Chondrocyte (in vitro differentiated cells): ENCODE measurements around the gene RNF169. TPM values are rescaled to one million over a fixed set of nuclear protein-coding genes. Genes with fewer than 3 reads are reported as not detected.

ENCODE experiments used
- DNase-seq: peaks from one replicate; pipeline ENCODE4 v3.0.0; 2021; ENCODE audit warnings: mixed read lengths, low spot score
- H3K27ac Mint-ChIP-seq: one replicate; pipeline ENCODE4 v1.8.0; 2021; ENCODE audit warnings: mild to moderate bottlenecking, moderate library complexity, mixed read lengths; ENCODE audit not compliant: unreplicated experiment
- H3K27me3 Mint-ChIP-seq: 2 replicates; pipeline ENCODE4 v1.8.0; 2021; ENCODE audit warnings: low read depth, mixed read lengths
- H3K36me3 Mint-ChIP-seq: 2 replicates; pipeline ENCODE4 v1.8.0; 2021; ENCODE audit warnings: low read depth, mixed read lengths
- H3K4me1 Mint-ChIP-seq: 2 replicates; pipeline ENCODE4 v1.8.0; 2021; ENCODE audit warnings: low read depth, mild to moderate bottlenecking, mixed read lengths
- H3K4me3 Mint-ChIP-seq: one replicate; pipeline ENCODE4 v1.8.0; 2021; ENCODE audit warnings: mild to moderate bottlenecking, moderate library complexity, mixed read lengths; ENCODE audit not compliant: unreplicated experiment
- H3K9me3 Mint-ChIP-seq: 2 replicates; pipeline ENCODE4 v1.8.0; 2021; ENCODE audit warnings: low read depth, mixed read lengths
- total RNA-seq: library from RNA; stranded (reverse); gene quantifications from 3 replicates; pipeline ENCODE4 v1.2.1, GENCODE V29; 2021
- TF ChIP-seq, protein P1 (sequence below): fragments of 200-600 bp; sonication (generic); IDR thresholded peaks from 2 replicates; pipeline ENCODE4 v1.5.0; 2021; ENCODE audit warnings: antibody characterized with exemption, mild to moderate bottlenecking, moderate library complexity

Gene RNF169
- total RNA-seq, 1 donor from 2014 or later: 13.1 TPM

DNA sequence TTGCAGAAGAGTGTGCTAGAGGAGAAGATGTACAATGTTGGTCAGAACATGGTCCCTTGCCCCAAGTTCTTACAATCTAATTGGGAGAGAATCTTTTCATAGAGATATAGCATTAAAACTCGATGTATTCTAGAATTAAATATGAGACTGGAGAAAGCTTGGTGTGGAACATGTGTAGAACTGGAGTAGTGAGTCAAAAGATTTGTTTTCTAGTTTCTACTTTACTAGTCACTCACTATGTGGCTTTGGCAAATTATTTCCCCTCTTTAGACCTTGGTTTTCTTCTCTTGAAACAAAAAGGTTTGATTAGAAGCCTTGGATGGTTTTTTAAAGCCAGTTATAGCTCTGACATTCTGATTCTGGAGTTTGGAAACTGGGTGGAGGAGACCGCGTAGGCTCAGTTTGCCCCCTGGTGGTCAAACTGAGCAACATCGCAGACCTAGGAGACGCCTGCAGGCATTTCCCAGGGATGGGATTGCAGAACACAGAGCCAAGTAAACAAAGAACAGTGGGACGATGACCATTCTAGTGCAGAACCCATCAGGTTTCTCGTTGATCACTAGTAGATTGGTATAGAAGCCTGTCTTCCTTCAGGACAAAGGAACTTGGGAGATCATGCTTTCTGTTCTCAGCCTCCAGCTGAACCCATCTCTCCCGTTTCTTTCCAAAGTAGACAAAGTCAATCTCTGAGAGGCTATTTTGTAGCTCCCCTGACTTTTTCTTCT is 8.9 kb upstream of the RNF169 start:
- H3K27ac Mint-ChIP-seq: no peak overlapping the region
- TF ChIP-seq, protein P1, sequence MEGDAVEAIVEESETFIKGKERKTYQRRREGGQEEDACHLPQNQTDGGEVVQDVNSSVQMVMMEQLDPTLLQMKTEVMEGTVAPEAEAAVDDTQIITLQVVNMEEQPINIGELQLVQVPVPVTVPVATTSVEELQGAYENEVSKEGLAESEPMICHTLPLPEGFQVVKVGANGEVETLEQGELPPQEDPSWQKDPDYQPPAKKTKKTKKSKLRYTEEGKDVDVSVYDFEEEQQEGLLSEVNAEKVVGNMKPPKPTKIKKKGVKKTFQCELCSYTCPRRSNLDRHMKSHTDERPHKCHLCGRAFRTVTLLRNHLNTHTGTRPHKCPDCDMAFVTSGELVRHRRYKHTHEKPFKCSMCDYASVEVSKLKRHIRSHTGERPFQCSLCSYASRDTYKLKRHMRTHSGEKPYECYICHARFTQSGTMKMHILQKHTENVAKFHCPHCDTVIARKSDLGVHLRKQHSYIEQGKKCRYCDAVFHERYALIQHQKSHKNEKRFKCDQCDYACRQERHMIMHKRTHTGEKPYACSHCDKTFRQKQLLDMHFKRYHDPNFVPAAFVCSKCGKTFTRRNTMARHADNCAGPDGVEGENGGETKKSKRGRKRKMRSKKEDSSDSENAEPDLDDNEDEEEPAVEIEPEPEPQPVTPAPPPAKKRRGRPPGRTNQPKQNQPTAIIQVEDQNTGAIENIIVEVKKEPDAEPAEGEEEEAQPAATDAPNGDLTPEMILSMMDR: peak; percentile 94
- H3K9me3 Mint-ChIP-seq: no peaks in the 10 kb centered on the region
- H3K4me1 Mint-ChIP-seq: no peaks in the 10 kb centered on the region
- no peak overlapping the region for H3K4me3 Mint-ChIP-seq
- DNase-seq: no peak
- no peaks in the 10 kb centered on the region for H3K36me3 Mint-ChIP-seq
- peaks cover 3% of the 10 kb centered on the region for H3K27me3 Mint-ChIP-seq

DNA sequence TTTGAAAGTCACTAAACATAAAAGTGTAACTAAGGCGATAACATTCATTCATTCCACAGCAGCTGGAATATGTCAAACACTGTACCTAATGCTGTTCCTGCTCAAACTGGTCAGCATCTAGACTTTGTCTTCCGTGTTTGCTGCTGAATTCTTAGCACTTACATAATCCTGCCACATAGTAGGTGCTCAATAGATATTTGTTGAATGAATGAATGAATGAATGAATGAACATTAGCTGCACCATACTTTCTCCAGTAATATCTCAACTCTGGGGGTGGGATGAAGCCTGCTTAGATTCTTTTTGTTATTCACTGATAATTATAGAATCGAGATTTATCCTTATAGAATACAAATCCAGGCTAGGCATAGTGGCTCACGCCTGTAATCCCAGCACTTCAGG is 6.6 kb upstream of the RNF169 start:
- no peak overlapping the region for H3K27ac Mint-ChIP-seq
- no peaks in the 10 kb centered on the region for H3K4me1 Mint-ChIP-seq
- H3K9me3 Mint-ChIP-seq: no peaks in the 10 kb centered on the region
- H3K4me3 Mint-ChIP-seq: no peak overlapping the region
- H3K36me3 Mint-ChIP-seq: no peaks in the 10 kb centered on the region
- TF ChIP-seq, protein P1: no peak
- peaks cover 3% of the 10 kb centered on the region for H3K27me3 Mint-ChIP-seq
- DNase-seq: no peak

DNA sequence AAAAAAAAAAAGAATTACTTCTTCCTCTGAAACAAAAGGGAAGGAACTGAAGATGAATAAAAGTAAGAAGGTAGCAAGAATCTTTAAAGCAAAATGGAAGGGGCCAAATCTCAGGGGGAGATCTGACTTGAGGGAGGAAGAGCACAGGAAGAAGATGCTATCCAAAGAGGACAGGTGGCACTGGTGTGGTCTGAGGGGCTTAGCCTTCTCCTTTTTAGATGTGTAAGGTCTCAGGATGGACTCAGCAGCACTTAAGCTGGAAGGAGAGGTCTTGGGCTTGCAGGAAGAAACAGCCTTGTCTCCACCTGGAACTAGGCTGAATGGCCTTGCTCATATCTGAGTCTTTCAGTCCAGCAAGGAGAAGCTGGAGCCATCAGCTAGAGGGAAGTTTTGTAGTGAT is 5.0 kb upstream of the RNF169 start:
- no peak overlapping the region for H3K4me3 Mint-ChIP-seq
- no peak overlapping the region for H3K27ac Mint-ChIP-seq
- TF ChIP-seq, protein P1: no peak
- H3K27me3 Mint-ChIP-seq: peaks cover 3% of the 10 kb centered on the region
- H3K4me1 Mint-ChIP-seq: peaks cover 9% of the 10 kb centered on the region
- H3K36me3 Mint-ChIP-seq: no peaks in the 10 kb centered on the region
- DNase-seq: no peak
- no peaks in the 10 kb centered on the region for H3K9me3 Mint-ChIP-seq

DNA sequence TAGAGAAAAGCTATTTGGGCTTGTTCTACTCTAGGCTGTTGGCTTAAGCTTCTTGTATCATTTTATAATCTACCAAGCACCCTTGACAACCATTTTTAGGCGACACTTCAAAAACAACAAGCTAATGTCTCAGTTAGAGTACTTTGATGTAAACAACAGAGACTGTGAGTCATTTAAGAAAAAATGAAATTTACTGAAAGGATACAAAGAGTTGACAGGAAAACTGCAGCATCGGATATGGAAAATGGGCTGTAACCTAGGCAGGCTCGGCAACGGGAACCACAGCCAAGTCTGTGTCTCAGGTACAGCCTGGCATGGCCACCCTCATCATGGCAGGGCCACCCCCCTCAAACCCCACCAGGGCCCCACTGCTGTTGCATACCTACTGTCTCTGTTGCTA is 4.4 kb upstream of the RNF169 start:
- Mint-ChIP-seq H3K36me3 (no peaks in the 10 kb centered on the region), H3K27ac (no peak overlapping the region), H3K4me1 (peaks cover 9% of the 10 kb centered on the region), H3K27me3 (peaks cover 3% of the 10 kb centered on the region), H3K4me3 (no peak overlapping the region), H3K9me3 (no peaks in the 10 kb centered on the region)
- DNase-seq: no peak
- TF ChIP-seq, protein P1: no peak

DNA sequence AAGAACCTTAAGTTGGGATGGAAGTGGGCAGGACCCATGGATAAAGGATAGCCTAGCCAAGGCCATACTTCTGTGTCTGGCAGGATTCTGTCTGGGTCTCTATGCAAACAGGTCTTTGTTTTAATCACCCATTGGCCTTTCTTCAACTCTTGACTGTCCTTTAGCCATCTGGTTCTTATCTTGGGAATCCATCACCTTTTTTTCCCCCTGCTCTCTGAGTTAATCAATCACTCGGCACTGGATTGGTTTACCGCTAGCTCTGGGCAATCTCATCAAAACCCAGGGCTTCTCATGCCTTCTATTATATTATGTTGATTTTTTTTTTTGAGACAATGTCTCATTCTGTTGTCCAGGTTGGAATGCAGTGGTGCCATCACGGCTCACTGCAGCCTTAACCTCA is 1.8 kb upstream of the RNF169 start:
- H3K9me3 Mint-ChIP-seq: no peaks in the 10 kb centered on the region
- no peaks in the 10 kb centered on the region for H3K36me3 Mint-ChIP-seq
- H3K27me3 Mint-ChIP-seq: peaks cover 2% of the 10 kb centered on the region
- peaks cover 26% of the 10 kb centered on the region for H3K4me1 Mint-ChIP-seq
- no peak overlapping the region for H3K4me3 Mint-ChIP-seq
- DNase-seq: no peak
- no peak overlapping the region for H3K27ac Mint-ChIP-seq
- TF ChIP-seq, protein P1: no peak
